HG03066 (cell line): ENCODE results near the gene TEX35.

Source experiments
- ATAC-seq: cut with Tn5 transposase; IDR thresholded peaks from one replicate; pipeline ENCODE4 v1.9.1; 2021; ENCODE audit warnings: low read depth; ENCODE audit not compliant: unreplicated experiment

TEX35 gene

GRCh38 chr1:178512566-178513277 lies at the start of gene TEX35:
TEX35 (plus strand) TSS chr1:178513109; CDS start chr1:178513189, 80 bp downstream.
- no peak for ATAC-seq

- no peak for ATAC-seq
Measured at GRCh38 chr1:178464141-178464540, 48.8 kb upstream of the TEX35 start.

GRCh38 chr1:178464566-178464965 lies 48.3 kb upstream of the TEX35 start:
- ATAC-seq, result no peak

- ATAC-seq, result no peak
Measured at GRCh38 chr1:178465011-178465410, 47.9 kb upstream of the TEX35 start.

GRCh38 chr1:178467837-178468236 lies 45.1 kb upstream of the TEX35 start:
- no peak for ATAC-seq

- ATAC-seq, result no peak
Measured at GRCh38 chr1:178470411-178470960, 42.4 kb upstream of the TEX35 start.

GRCh38 chr1:178472531-178472930 lies 40.4 kb upstream of the TEX35 start:
- no peak for ATAC-seq

- ATAC-seq, result no peak
Measured at GRCh38 chr1:178477373-178477772, 35.5 kb upstream of the TEX35 start.

GRCh38 chr1:178477841-178478240 lies 35.1 kb upstream of the TEX35 start:
- no peak for ATAC-seq

- no peak for ATAC-seq
Measured at GRCh38 chr1:178483251-178483957, 29.5 kb upstream of the TEX35 start.

- ATAC-seq, result no peak
Measured at GRCh38 chr1:178484698-178485225, 28.1 kb upstream of the TEX35 start.

GRCh38 chr1:178485541-178485981 lies 27.3 kb upstream of the TEX35 start:
- no peak for ATAC-seq

- ATAC-seq, result no peak
Measured at GRCh38 chr1:178486100-178487069, 26.5 kb upstream of the TEX35 start.

- no peak for ATAC-seq
Measured at GRCh38 chr1:178487070-178487615, 25.8 kb upstream of the TEX35 start.

GRCh38 chr1:178488393-178488792 lies 24.5 kb upstream of the TEX35 start:
- ATAC-seq, result no peak

GRCh38 chr1:178489399-178489798 lies 23.5 kb upstream of the TEX35 start:
- no peak for ATAC-seq

GRCh38 chr1:178490136-178490535 lies 22.8 kb upstream of the TEX35 start:
- ATAC-seq, result no peak

GRCh38 chr1:178490967-178491366 lies 21.9 kb upstream of the TEX35 start:
- no peak for ATAC-seq

- no peak for ATAC-seq
Measured at GRCh38 chr1:178491721-178492120, 21.2 kb upstream of the TEX35 start.

GRCh38 chr1:178492341-178492740 lies 20.6 kb upstream of the TEX35 start:
- no peak for ATAC-seq
